Measurements from ENCODE around the gene PPME1.

The PPME1 gene

DNA sequence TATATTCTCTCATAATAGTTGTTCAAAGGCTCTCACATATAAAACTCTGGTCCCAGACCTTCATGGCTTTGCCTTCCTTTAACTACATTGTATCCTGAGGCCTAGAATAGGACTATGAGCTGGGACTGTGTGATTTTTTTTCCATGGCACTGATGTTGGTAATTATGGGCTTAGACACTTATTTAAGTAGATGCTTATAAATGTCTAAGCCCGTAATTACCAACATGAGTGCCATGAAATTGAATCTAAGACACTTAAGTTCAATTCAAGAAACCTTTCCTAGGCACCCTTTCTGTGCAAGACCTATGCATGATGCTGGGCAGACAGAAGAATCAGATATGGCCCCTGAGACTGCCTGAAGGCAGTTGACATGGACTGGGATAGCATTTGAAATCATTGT is 77.4 kb downstream of the PPME1 start:
- TF ChIP-seq, protein P1, sequence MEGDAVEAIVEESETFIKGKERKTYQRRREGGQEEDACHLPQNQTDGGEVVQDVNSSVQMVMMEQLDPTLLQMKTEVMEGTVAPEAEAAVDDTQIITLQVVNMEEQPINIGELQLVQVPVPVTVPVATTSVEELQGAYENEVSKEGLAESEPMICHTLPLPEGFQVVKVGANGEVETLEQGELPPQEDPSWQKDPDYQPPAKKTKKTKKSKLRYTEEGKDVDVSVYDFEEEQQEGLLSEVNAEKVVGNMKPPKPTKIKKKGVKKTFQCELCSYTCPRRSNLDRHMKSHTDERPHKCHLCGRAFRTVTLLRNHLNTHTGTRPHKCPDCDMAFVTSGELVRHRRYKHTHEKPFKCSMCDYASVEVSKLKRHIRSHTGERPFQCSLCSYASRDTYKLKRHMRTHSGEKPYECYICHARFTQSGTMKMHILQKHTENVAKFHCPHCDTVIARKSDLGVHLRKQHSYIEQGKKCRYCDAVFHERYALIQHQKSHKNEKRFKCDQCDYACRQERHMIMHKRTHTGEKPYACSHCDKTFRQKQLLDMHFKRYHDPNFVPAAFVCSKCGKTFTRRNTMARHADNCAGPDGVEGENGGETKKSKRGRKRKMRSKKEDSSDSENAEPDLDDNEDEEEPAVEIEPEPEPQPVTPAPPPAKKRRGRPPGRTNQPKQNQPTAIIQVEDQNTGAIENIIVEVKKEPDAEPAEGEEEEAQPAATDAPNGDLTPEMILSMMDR (IDR thresholded peaks at IDR 0.05; ENCODE audit: low read depth, low read length) = no peak

DNA sequence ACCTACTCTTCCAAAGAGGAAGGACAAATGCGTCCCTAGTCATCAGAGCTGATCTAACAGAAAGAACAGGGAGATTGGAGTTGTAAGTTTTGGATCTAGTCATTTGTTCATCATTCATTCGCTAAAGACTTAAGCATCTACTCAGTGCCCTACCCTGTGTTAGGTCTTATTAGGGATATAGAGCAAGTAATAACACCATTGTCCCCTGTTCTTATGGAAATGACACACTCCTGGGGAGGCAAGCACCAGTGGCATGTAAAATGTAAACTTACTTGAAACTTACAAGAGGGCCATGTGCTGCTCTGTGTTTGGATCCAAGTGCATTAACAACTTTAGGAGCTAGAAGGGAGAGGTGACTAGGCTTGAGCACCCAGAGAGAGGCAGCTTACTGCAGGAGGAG is 78.4 kb downstream of the PPME1 start:
- TF ChIP-seq, protein P1 (IDR thresholded peaks at IDR 0.05; ENCODE audit: low read depth, low read length) = no peak
- no peak for DNase-seq (ENCODE audit: extremely low read depth, low read depth)

More for the DNA sequence above, 77.4 kb downstream of the PPME1 start:
- DNase-seq (ENCODE audit: extremely low read depth, low read depth) = no peak

DNA sequence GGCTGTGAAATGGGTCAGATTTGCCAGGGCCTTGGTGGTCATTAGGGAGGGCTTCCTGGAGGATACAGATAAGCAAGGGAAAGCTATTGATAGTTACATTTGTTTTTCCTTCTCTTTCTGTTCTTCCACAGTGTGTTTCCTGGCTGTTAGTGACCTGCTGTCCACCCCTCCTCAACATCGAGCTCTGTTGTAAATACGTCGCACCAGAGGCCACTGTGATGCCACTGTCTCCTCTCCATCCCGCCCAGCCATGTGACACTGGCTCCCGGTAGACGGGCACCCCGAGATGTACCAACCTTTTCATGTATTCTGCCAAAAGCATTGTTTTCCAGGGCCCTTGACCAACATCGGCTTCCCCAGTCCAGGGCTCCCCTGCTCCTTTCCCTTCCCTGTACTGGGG is 82.3 kb downstream of the PPME1 start:
- no peak for DNase-seq (ENCODE audit: extremely low read depth, low read depth)
- TF ChIP-seq, protein P1 (IDR thresholded peaks at IDR 0.05; ENCODE audit: low read depth, low read length) = no peak

DNA sequence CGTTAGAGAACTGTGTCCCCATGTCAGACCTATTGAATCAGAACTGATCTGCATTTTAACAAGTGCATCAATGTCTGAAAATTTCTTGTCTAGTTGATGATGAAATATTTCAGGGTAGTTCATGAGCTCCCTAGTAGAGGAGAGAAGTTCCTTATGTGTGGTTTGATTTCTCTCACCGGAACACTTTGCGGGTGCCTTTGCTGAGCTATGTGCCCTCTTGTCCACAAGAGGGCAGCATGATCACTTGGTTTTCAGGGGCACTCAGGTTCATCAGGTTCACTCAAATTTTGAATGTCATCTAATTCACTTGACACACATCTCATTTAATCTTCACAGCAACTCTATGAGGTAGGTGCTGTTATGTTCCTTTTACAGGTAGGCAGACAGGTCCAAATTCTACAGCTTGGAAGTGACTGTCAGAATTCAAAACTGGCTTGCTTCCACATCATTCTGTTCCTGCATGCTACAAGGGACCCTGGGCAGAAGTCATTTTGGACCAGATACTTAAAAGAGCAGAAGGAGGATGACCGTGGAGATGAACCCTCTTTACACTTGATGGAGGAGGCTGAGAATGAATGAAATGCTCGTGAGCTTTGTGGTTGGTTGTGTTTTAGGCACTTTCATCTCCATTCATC is 84.8 kb downstream of the PPME1 start:
- TF ChIP-seq, protein P1 (IDR thresholded peaks at IDR 0.05; ENCODE audit: low read depth, low read length) = peak; percentile 93
- DNase-seq (ENCODE audit: extremely low read depth, low read depth) = peak; percentile 24

DNA sequence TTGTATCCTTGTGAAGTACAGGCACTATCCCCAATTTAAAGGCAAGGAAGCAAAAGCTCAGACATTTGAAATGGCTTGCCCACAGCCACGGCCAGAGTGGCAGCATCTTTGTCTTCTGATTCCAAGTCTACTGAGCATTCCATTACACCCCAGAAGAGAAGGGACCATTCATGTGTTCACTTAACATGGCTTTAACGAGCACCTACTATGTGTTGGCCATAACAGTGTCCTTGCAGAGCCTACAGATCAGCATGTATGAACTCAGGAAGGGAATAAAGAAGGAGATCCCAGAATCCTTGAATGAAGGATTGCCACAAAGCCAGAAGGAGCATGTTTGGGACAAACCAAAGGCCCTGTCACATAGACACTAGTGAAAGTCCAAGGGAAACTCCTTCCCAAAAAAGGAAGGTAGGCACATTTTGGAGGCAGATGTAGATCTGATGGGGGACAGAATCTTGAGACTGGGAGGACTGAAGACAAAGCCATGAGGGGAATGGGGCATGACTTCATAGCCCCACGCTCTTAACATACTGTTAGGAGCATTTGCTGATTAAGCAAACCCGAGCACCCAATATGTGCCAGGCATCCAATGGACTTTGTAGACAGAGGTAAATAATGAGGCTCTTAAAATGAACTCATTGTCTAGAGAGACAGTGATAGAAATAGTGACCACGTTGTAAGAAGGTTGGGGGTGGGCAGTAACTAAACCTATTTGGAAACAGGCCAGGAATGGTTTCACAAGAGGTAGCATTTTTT is 85.5 kb downstream of the PPME1 start:
- TF ChIP-seq, protein P1 (IDR thresholded peaks at IDR 0.05; ENCODE audit: low read depth, low read length) = no peak
- no peak for DNase-seq (ENCODE audit: extremely low read depth, low read depth)

DNA sequence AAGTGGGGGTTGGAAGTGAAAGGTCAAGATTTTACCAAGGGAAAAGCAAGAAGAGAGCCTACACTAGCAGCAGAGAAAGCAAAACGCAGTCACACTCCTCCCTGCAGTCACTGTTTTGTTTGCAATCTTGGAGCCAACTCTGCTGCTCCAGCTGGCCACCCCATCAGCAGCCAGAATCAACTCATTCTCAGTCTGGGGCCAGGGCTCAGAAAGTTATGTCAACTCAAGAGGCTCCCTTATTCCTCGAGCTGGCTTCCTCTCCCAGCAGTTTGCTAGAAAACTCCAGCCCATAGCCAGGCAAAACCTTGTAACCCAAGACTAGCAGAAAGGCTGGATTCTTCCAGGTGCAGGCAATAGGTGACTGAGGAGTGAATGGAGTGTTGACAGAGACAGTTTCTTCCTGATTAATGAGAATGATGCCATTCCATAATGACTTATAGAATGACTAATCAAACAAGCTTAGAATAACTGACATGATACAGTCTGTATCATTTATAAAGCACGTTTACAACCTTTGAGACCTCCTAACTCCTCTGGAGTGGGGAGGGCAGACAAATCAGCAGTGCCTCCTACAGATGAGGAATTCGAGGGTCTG is 87.0 kb downstream of the PPME1 start:
- TF ChIP-seq, protein P1 (IDR thresholded peaks at IDR 0.05; ENCODE audit: low read depth, low read length) = no peak
- no peak for DNase-seq (ENCODE audit: extremely low read depth, low read depth)

DNA sequence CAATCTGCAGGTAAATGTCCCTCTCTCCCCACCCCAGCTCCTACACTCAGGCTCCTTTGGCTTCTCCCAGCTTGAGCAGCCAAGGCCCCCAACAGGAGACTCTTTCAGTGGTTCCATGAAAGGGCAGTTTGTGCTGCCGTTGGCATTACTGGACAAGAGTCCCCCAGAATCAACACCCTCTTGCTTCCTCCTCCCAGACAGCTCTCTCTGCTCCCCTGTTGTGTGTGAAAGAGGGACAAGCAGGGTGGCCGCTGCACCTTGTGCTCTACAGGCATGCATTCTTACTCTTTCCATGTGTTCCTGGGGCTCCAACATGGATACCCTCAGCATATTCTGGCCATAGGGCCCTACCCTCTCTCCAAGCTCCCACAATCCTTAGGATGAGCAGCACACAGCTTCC is 91.6 kb downstream of the PPME1 start:
- TF ChIP-seq, protein P1 (IDR thresholded peaks at IDR 0.05; ENCODE audit: low read depth, low read length) = no peak
- no peak for DNase-seq (ENCODE audit: extremely low read depth, low read depth)
